Activated CD8-positive, alpha-beta memory T cell treated with anti-CD3 and anti-CD28 coated beads, Interleukin-2, amount 10 ng/mL, durations not matched to agents 7 days and 5 days (primary cell): ENCODE measurements around the gene CFAP100. TPM values are rescaled to one million over a fixed set of nuclear protein-coding genes. Genes with fewer than 3 reads are reported as not detected.

Experiments used
- ATAC-seq: fragments of 150-1000 bp; cut with Tn5 transposase; one replicate; pipeline ENCODE4 v1.10.0; 2021; ENCODE audit warnings: moderate library complexity
- CTCF ChIA-PET: fragments of 350-600 bp; sonication (Branson Sonifier 250); formaldehyde crosslinking; loops from one replicate; lab custom pipeline; 2021; ENCODE audit warnings: antibody characterized with exemption; lab: Charles Lee
- DNase-seq: peaks from one replicate; pipeline ENCODE4 v3.0.0-alpha.2; 2020
- H3K27ac Mint-ChIP-seq: one replicate; pipeline ENCODE4 v1.8.0; 2021; ENCODE audit warnings: mild to moderate bottlenecking, mixed read lengths
- H3K27me3 Mint-ChIP-seq: one replicate; pipeline ENCODE4 v1.8.0; 2021; ENCODE audit warnings: mixed read lengths
- H3K36me3 Mint-ChIP-seq: one replicate; pipeline ENCODE4 v1.8.0; 2021; ENCODE audit warnings: mild to moderate bottlenecking, mixed read lengths
- H3K4me1 Mint-ChIP-seq: one replicate; pipeline ENCODE4 v1.8.0; 2021; ENCODE audit warnings: mixed read lengths
- H3K4me3 Mint-ChIP-seq: one replicate; pipeline ENCODE4 v1.8.0; 2021; ENCODE audit warnings: mild to moderate bottlenecking, moderate library complexity, mixed read lengths
- H3K9me3 Mint-ChIP-seq: one replicate; pipeline ENCODE4 v1.8.0; 2022; ENCODE audit warnings: low read depth, mixed read lengths
- total RNA-seq, 2 experiments: library from RNA; stranded (reverse); gene quantifications; one replicate each; pipeline ENCODE4 v1.2.3, GENCODE V29; 2021

The CFAP100 gene
- total RNA-seq, 2 experiments from 2014 or later: not detected

GRCh38 chr3:126375835-126376331 lies 18.8 kb upstream of the CFAP100 start:
- ATAC-seq: no peak
- peaks cover 3% of the 10 kb centered on the region for H3K27me3 Mint-ChIP-seq
- H3K27ac Mint-ChIP-seq: no peak overlapping the region
- no peaks in the 10 kb centered on the region for H3K4me1 Mint-ChIP-seq
- no peaks in the 10 kb centered on the region for H3K36me3 Mint-ChIP-seq
- no peak overlapping the region for H3K4me3 Mint-ChIP-seq
- CTCF ChIA-PET: no interaction called here
- no peaks in the 10 kb centered on the region for H3K9me3 Mint-ChIP-seq
- no peak for DNase-seq

- H3K4me3 Mint-ChIP-seq: no peak overlapping the region
- no peak overlapping the region for H3K27ac Mint-ChIP-seq
- H3K36me3 Mint-ChIP-seq: no peaks in the 10 kb centered on the region
- no peaks in the 10 kb centered on the region for H3K9me3 Mint-ChIP-seq
- no peak for DNase-seq
- no peaks in the 10 kb centered on the region for H3K4me1 Mint-ChIP-seq
- CTCF ChIA-PET: no interaction called here
- H3K27me3 Mint-ChIP-seq: peaks cover 3% of the 10 kb centered on the region
- no peak for ATAC-seq
These were observed 18.3 kb upstream of the CFAP100 start for GRCh38 chr3:126376444-126376843.

GRCh38 chr3:126377211-126377610 lies 17.5 kb upstream of the CFAP100 start:
- Mint-ChIP-seq H3K36me3 (no peaks in the 10 kb centered on the region), H3K4me3 (no peak overlapping the region), H3K27me3 (peaks cover 3% of the 10 kb centered on the region), H3K27ac (no peak overlapping the region), H3K9me3 (no peaks in the 10 kb centered on the region), H3K4me1 (no peaks in the 10 kb centered on the region)
- CTCF ChIA-PET: no interaction called here
- DNase-seq (no peak), ATAC-seq (no peak)

DNA sequence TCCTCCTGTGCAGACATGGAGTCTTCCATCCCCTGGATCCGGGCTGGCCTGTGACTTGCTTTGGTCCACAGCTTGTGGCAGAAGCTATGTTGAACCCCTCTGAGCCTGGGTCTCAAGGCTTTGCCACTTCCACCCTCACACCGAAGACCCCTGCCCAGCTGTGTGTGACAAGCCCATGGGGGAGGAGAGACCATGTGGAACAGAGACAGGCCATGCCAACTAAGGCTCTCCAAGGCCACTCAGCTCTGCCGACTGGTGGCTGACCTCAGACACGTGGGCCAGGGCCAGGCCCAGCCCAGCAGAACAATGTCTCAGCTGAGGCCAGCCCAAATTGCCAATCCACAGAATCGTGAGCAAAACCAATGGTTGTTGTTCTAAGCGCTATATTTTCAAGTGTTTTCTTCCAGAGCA lies 16.4 kb upstream of the CFAP100 start:
- no peak overlapping the region for H3K4me3 Mint-ChIP-seq
- H3K4me1 Mint-ChIP-seq: no peaks in the 10 kb centered on the region
- DNase-seq (no peak), ATAC-seq (no peak)
- CTCF ChIA-PET: interaction anchor here (1.3 kb wide), 1 partner anchor 14 kb away, joined by 3 read pairs; no protein-coding TSS in a partner anchor
- no peaks in the 10 kb centered on the region for H3K9me3 Mint-ChIP-seq
- no peak overlapping the region for H3K27ac Mint-ChIP-seq
- no peaks in the 10 kb centered on the region for H3K36me3 Mint-ChIP-seq
- H3K27me3 Mint-ChIP-seq: peaks cover 6% of the 10 kb centered on the region

- no peak overlapping the region for H3K27ac Mint-ChIP-seq
- CTCF ChIA-PET: no interaction called here
These were observed 14.5 kb upstream of the CFAP100 start for GRCh38 chr3:126380011-126380768.

GRCh38 chr3:126381966-126382365 lies 12.7 kb upstream of the CFAP100 start:
- Mint-ChIP-seq H3K4me3 (no peak overlapping the region), H3K36me3 (no peaks in the 10 kb centered on the region), H3K4me1 (no peaks in the 10 kb centered on the region), H3K27me3 (peaks cover 21% of the 10 kb centered on the region), H3K27ac (no peak overlapping the region), H3K9me3 (no peaks in the 10 kb centered on the region)
- CTCF ChIA-PET: no interaction called here
- ATAC-seq: no peak
- no peak for DNase-seq

More at GRCh38 chr3:126380011-126380768, 14.5 kb upstream of the CFAP100 start:
- H3K4me1 Mint-ChIP-seq: no peaks in the 10 kb centered on the region
- DNase-seq: no peak
- H3K27me3 Mint-ChIP-seq: peaks cover 16% of the 10 kb centered on the region
- H3K36me3 Mint-ChIP-seq: no peaks in the 10 kb centered on the region
- ATAC-seq: no peak
- no peaks in the 10 kb centered on the region for H3K9me3 Mint-ChIP-seq
- H3K4me3 Mint-ChIP-seq: no peak overlapping the region

- H3K36me3 Mint-ChIP-seq: no peaks in the 10 kb centered on the region
- CTCF ChIA-PET: interaction anchor here (1.4 kb wide), 2 partner anchors 38 to 257 kb away, joined by 3 read pairs; no protein-coding TSS in a partner anchor
- no peak overlapping the region for H3K27ac Mint-ChIP-seq
- H3K27me3 Mint-ChIP-seq: peaks cover 55% of the 10 kb centered on the region
- no peak overlapping the region for H3K4me3 Mint-ChIP-seq
- H3K4me1 Mint-ChIP-seq: peaks cover 14% of the 10 kb centered on the region
- DNase-seq (peak; percentile 49), ATAC-seq (peak; percentile 76)
- H3K9me3 Mint-ChIP-seq: no peaks in the 10 kb centered on the region
These were observed 5.5 kb upstream of the CFAP100 start for GRCh38 chr3:126389112-126389793.

GRCh38 chr3:126389794-126390146 lies 4.9 kb upstream of the CFAP100 start:
- H3K4me3 Mint-ChIP-seq: no peak overlapping the region
- CTCF ChIA-PET: interaction anchor here (1.4 kb wide), 2 partner anchors 37 to 257 kb away, joined by 3 read pairs; no protein-coding TSS in a partner anchor

GRCh38 chr3:126390201-126390600 lies 4.5 kb upstream of the CFAP100 start:
- H3K9me3 Mint-ChIP-seq: no peaks in the 10 kb centered on the region

More at GRCh38 chr3:126389794-126390146, 4.9 kb upstream of the CFAP100 start:
- Mint-ChIP-seq H3K27ac (no peak overlapping the region), H3K9me3 (no peaks in the 10 kb centered on the region), H3K4me1 (peaks cover 14% of the 10 kb centered on the region), H3K36me3 (no peaks in the 10 kb centered on the region), H3K27me3 (peaks cover 56% of the 10 kb centered on the region)
- DNase-seq (no peak), ATAC-seq (no peak)

GRCh38 chr3:126390751-126391150 lies 4.0 kb upstream of the CFAP100 start:
- Mint-ChIP-seq H3K27me3 (peaks cover 60% of the 10 kb centered on the region), H3K36me3 (no peaks in the 10 kb centered on the region), H3K27ac (peak overlapping the region; percentile 23), H3K4me3 (no peak overlapping the region), H3K4me1 (peaks cover 14% of the 10 kb centered on the region), H3K9me3 (no peaks in the 10 kb centered on the region)
- CTCF ChIA-PET: interaction anchor here (1.4 kb wide), 1 partner anchor 258 kb away, joined by 3 read pairs; no protein-coding TSS in a partner anchor
- ATAC-seq (no peak), DNase-seq (no peak)

More at GRCh38 chr3:126390201-126390600, 4.5 kb upstream of the CFAP100 start:
- ATAC-seq: no peak
- Mint-ChIP-seq H3K27ac (no peak overlapping the region), H3K4me1 (peaks cover 14% of the 10 kb centered on the region), H3K4me3 (no peak overlapping the region), H3K27me3 (peaks cover 56% of the 10 kb centered on the region), H3K36me3 (no peaks in the 10 kb centered on the region)
- CTCF ChIA-PET: interaction anchor here (1.4 kb wide), 1 partner anchor 258 kb away, joined by 3 read pairs; no protein-coding TSS in a partner anchor
- DNase-seq: no peak

GRCh38 chr3:126391631-126392030 lies 3.1 kb upstream of the CFAP100 start:
- H3K36me3 Mint-ChIP-seq: no peaks in the 10 kb centered on the region
- no peak overlapping the region for H3K4me3 Mint-ChIP-seq
- H3K27me3 Mint-ChIP-seq: peaks cover 57% of the 10 kb centered on the region
- peaks cover 14% of the 10 kb centered on the region for H3K4me1 Mint-ChIP-seq
- CTCF ChIA-PET: interaction anchor here (1.0 kb wide), 1 partner anchor 12 kb away, joined by 3 read pairs; no protein-coding TSS in a partner anchor
- ATAC-seq (no peak), DNase-seq (no peak)
- no peaks in the 10 kb centered on the region for H3K9me3 Mint-ChIP-seq
- H3K27ac Mint-ChIP-seq: no peak overlapping the region

DNA sequence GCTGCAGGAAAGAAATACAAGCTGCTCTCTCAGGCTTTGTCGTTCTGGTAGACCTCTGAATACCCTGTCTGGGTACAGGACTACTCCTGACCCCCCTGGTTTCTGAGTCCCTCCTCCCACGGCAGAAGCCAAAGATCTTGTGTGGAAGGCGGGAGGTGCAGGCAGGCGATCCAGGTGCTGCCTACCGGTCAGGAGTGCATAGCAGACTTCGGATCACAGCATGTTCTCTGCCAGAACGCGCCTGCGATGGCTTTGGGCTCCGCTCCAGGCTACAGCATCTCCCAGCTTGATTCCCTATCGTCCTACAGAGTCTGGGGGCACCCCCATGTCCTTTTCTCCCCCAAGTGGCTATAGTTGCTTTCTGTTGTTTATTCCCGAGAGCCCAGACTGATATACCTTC lies 2.5 kb upstream of the CFAP100 start:
- H3K36me3 Mint-ChIP-seq: no peaks in the 10 kb centered on the region
- peaks cover 57% of the 10 kb centered on the region for H3K27me3 Mint-ChIP-seq
- H3K9me3 Mint-ChIP-seq: no peaks in the 10 kb centered on the region
- ATAC-seq (no peak), DNase-seq (no peak)
- H3K27ac Mint-ChIP-seq: no peak overlapping the region
- CTCF ChIA-PET: interaction anchor here (1.0 kb wide), 1 partner anchor 13 kb away, joined by 3 read pairs; no protein-coding TSS in a partner anchor
- H3K4me1 Mint-ChIP-seq: peaks cover 14% of the 10 kb centered on the region
- no peak overlapping the region for H3K4me3 Mint-ChIP-seq

DNA sequence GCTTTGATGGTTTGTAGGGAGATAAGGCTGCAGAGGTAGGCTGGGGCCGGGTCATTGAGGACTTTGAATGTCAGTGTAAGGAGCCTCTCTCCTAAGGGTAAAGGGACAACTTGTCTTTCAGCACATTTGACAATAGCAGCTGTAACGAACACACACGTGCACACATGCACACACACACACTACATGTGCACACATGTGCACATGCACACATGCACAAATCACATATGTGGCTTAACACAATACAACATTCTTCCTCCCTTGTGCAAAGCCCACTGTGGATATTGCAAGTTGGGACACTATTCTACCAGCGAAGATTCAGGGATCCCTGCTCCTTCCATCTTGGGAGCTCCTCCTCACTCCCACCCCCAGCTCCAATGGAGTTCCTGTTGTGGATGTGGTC lies 1.1 kb upstream of the CFAP100 start:
- CTCF ChIA-PET: no interaction called here
- no peak overlapping the region for H3K4me3 Mint-ChIP-seq
- H3K4me1 Mint-ChIP-seq: peaks cover 14% of the 10 kb centered on the region
- ATAC-seq (no peak), DNase-seq (no peak)
- H3K27ac Mint-ChIP-seq: no peak overlapping the region
- H3K36me3 Mint-ChIP-seq: no peaks in the 10 kb centered on the region
- H3K27me3 Mint-ChIP-seq: peaks cover 54% of the 10 kb centered on the region
- no peaks in the 10 kb centered on the region for H3K9me3 Mint-ChIP-seq
